Mononuclear cell (primary cell): ENCODE results near the gene UBQLN4. TPM values are rescaled to one million over a fixed set of nuclear protein-coding genes. Genes with fewer than 3 reads are reported as not detected.

Experiments used
- H3K27me3 ChIP-seq: 2 replicates; pipeline ENCODE4 v1.6.0; 2011; ENCODE audit warnings: low read length, control low read depth; ENCODE audit not compliant: insufficient read depth
- H3K4me1 ChIP-seq: 2 replicates; pipeline ENCODE4 v1.5.1; 2011; ENCODE audit warnings: mild to moderate bottlenecking, low read length, control low read depth; ENCODE audit not compliant: insufficient read depth
- H3K4me3 ChIP-seq: 2 replicates; pipeline ENCODE4 v1.5.1; 2011; ENCODE audit warnings: mild to moderate bottlenecking, low read length, moderate library complexity
- H3K9me3 ChIP-seq: 2 replicates; pipeline ENCODE4 v1.5.1; 2011; ENCODE audit warnings: low read depth, mild to moderate bottlenecking, control low read depth, low read length
- total RNA-seq: library from RNA; depleted of rRNA; stranded (reverse); fragments of >200 nt; gene quantifications from one replicate; pipeline ENCODE4 v1.2.3, GENCODE V29; 2012

Gene UBQLN4
- total RNA-seq, 1 donor = 7.1 TPM

DNA sequence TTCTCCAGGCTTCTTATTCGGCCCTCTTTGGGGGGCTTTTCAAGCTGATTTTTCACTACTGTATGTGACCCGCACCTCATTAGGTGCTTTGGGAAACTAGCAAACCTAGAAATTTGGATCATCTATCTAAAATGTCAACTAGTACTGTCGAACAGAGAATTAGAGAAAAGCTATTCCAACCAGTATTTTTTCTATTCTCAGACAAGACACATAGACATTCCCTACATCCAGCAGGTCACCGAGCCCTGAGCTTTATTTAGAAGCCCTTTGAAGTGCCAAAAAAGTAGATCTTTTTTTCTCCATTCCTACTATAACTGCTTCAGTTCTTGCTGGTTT lies 32.5 kb downstream of the UBQLN4 start:
- Histone ChIP-seq H3K4me3 (peak overlapping the region; percentile 76), H3K9me3 (no peaks in the 10 kb centered on the region), H3K4me1 (peaks cover 21% of the 10 kb centered on the region), H3K27me3 (no peaks in the 10 kb centered on the region)

DNA sequence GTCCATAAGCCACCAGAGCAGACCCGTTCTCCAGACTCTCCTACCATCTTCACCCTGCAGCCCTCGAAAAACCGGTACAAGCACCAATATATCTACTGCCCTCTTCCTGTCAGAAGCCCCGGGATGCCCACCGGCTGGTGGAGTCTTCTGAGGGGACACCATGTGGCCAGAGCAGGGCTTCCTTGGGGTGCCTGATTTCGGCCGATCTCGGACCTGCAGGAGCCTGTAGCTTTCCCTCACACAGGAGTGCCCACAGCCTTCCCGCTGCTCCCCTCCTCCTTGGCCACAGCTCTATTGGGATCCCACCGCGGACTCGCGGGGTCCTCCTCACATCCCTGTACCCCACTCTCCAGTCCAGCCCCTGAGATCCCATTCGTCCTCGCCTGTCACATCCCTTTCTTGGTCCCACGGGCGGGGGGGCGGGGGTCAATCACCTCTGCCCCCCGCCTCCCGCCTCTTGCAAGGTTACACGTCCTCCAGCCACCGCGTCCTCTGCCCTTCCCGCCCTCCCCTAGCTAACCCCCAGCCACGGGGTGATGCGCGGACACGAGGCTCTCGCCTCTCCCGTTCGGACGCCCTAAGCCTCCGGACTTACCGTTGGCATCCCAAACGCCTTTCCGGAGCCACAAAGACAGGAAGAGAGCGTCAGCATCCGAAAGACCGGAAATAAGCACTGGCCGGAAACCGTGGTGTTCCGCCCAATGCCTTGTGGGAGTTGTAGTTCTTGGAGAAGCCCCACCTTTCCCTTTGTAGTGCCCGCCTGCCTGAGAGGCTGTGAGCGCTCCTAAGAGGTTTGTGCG lies 33.1 kb downstream of the UBQLN4 start, which contains the start of gene SSR2:
TSS of gene SSR2 (minus strand) at position 659 of the 800 bp plus-strand sequence. CDS start 784 bp downstream, outside the sequence.
- peak within 1 kb of the TSS; percentile 76 for H3K4me3 ChIP-seq
- H3K27me3 ChIP-seq = no peaks in the 10 kb centered on the region
- no peaks in the 10 kb centered on the region for H3K9me3 ChIP-seq
- H3K4me1 ChIP-seq = peaks cover 21% of the 10 kb centered on the region

DNA sequence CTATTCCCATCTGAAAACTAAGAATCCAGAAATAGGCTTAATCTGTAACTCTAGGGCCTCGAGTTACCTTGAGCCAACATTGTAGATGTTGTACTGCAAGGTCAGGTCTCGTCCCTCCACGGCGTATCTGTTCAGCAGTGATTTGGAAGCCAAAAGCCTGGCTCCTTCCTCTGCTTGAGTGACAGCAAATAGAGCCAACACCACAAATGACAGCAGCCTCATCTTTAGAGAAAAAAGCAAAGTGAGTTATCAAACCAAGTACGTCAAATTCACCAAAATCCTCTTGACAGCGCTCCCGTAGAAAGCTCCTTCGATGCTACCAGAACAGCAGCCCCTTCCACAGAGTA lies 33.7 kb downstream of the UBQLN4 start:
- Histone ChIP-seq H3K27me3 (no peaks in the 10 kb centered on the region), H3K9me3 (no peaks in the 10 kb centered on the region), H3K4me3 (peak overlapping the region; percentile 76), H3K4me1 (peaks cover 21% of the 10 kb centered on the region)

DNA sequence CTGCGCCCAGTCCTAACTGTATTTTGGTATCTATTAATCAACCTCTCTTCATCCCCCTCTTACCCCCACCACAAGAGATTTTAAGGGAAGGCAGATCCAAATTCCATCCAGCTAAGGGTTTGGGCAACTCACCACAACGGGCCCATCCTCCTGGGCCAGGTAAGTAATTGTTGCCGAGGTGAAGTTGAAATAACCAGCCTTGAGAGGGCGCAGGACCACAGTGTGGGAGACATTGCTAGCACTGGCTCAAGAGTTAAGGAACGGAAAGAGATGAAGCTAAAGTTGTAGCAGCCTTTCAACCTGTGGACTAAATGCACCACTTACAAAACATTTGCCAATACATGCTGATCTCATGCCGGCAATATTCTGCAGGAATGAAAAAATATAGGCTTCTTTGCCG lies 38.8 kb downstream of the UBQLN4 start:
- Histone ChIP-seq H3K9me3 (no peaks in the 10 kb centered on the region), H3K27me3 (no peaks in the 10 kb centered on the region), H3K4me3 (no peak overlapping the region), H3K4me1 (peaks cover 11% of the 10 kb centered on the region)

DNA sequence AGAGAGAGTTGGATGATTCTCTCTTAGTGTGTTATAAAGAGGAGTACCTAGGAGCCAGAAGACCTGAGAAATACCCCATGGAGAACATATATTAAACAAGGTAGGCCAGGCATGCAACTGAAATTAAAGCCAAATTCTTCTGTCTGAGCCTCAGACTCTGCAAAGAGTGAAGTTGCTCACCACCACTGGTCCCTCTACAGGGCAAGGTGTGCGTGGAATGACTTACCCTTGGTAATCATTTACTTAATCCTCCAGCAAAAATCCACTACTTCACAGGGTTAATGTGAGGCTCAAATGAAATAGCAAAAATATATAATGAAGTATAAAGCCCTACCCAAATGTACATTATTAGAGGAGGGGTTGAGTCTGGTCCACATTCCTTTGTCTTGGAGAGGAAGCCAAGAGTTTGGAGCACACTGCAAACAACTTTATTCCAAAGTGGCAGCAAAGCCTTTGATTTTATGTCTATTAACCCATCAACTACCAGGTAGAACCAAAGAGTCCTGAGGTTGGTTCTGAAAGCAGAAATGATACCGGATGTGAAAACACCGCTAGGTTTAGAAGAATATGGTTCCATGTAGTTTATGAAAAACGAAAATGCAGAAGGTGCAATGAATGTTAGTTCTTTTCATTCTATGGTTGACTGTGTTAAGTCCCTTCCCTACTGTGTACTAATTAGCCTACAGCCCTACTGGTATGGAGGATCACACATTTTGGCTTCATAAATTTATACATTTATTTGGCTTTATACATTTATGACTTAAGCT lies 41.4 kb downstream of the UBQLN4 start:
- H3K27me3 ChIP-seq = no peaks in the 10 kb centered on the region

DNA sequence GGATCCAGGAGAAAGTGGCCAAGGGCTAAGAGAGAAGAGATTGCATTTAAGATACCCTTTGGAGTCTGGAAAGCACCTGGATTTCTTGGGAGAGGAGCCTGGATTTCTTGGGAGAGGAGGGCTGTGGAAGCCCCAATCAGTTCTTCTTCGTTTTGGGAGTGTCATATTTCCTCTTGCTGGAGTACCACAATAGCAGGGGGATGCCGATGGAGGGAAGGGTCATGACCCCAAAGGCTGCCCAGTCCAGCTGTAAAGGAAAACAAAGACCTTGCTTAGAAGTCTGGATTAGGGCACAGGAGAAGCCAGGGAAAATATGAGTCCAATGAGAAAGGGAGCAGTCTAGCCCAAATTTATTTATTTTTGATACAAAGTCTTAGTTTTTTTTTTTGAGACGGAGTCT lies 44.2 kb downstream of the UBQLN4 start:
- H3K4me3 ChIP-seq = no peak overlapping the region
- H3K27me3 ChIP-seq = no peaks in the 10 kb centered on the region
- no peaks in the 10 kb centered on the region for H3K9me3 ChIP-seq
- peaks cover 12% of the 10 kb centered on the region for H3K4me1 ChIP-seq

More for the DNA sequence above, 41.4 kb downstream of the UBQLN4 start:
- H3K9me3 ChIP-seq = no peaks in the 10 kb centered on the region
- no peak overlapping the region for H3K4me3 ChIP-seq
- no peaks in the 10 kb centered on the region for H3K4me1 ChIP-seq

DNA sequence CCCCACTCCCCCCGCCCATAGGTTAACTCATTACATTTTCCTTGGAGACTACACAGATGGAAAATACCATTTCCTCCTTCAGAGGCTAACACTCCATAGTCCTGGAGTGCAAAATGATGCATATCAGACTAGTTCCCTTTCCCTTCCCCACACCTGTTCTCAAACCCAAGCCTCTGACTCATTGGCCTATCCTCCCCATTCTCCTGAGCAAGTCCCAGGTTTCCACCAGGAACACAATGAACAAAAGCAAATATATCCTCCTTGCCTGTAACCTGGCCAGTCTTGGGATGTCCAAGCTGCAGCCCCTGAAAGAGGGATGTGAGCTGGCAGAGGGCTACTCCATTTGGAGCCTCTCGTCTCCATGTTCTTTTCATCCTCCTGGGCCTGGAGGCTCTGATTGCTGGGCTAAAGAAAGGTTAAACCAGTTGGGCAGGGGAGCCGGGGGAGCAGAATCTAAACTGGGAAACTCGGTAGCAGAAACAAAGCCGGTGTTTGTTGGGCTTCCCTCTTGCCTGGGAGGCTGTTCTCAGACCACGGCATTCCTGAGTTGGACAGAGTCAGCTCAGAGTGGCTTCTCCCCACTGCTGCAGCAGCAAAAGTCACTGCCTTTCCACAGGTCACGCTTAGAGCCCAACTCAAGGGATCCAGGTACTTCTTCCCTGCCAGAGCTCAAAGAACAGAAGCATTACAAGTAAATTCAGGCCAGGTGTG lies 46.8 kb downstream of the UBQLN4 start:
- Histone ChIP-seq H3K9me3 (no peaks in the 10 kb centered on the region), H3K4me1 (peaks cover 13% of the 10 kb centered on the region), H3K27me3 (no peaks in the 10 kb centered on the region), H3K4me3 (no peak overlapping the region)

DNA sequence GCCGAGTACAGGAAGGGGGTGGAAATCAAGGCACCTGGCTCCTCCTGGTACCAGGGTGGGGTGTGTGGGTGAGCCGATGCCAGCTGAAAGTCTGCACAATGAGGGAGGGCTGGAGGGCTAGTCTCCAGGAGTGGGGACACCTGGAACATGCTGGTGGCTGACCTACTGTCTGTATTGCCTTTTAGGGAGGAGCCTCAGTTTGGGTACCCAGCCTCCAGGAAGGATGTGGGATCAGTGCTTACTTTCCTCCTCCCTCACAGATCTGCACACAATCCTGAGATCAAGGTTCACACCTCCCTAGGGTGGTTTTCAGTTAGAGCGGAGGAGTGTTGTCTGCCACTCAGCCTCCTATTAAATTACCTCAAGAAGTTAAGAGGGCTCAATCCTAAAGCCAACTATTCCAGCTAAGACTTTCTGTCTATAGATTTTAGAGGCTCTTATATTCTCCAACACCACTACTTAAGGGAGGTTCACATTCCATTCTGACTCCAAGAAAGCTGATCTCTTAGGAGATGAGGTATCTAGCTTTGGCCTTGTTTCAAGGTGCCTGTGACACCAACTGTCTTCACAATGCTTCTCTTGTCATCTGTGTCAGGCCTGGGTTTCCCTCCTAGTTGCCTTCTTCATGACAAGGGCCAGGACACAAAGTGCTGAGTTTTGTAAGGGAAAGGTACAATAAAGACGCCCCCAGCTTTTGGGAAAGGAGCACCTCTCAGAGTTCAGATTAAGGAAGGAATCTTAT lies 48.6 kb downstream of the UBQLN4 start:
- Histone ChIP-seq H3K9me3 (no peaks in the 10 kb centered on the region), H3K27me3 (no peaks in the 10 kb centered on the region), H3K4me1 (peaks cover 13% of the 10 kb centered on the region), H3K4me3 (no peak overlapping the region)

DNA sequence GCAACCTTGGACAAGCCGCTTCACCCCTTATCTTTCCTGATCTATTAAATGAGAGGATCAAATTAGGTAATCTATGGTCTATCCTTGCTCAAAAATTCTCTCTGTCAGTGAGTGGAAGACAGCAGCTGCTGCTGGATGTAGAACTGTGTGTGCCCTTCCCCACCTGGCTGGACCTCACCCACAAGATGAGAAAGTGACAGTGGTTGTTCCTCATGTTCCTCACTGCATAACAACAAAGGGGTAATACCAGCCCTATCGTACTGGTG lies 49.7 kb downstream of the UBQLN4 start:
- H3K27me3 ChIP-seq = no peaks in the 10 kb centered on the region
- no peaks in the 10 kb centered on the region for H3K9me3 ChIP-seq
- no peak overlapping the region for H3K4me3 ChIP-seq
- H3K4me1 ChIP-seq = peaks cover 13% of the 10 kb centered on the region

DNA sequence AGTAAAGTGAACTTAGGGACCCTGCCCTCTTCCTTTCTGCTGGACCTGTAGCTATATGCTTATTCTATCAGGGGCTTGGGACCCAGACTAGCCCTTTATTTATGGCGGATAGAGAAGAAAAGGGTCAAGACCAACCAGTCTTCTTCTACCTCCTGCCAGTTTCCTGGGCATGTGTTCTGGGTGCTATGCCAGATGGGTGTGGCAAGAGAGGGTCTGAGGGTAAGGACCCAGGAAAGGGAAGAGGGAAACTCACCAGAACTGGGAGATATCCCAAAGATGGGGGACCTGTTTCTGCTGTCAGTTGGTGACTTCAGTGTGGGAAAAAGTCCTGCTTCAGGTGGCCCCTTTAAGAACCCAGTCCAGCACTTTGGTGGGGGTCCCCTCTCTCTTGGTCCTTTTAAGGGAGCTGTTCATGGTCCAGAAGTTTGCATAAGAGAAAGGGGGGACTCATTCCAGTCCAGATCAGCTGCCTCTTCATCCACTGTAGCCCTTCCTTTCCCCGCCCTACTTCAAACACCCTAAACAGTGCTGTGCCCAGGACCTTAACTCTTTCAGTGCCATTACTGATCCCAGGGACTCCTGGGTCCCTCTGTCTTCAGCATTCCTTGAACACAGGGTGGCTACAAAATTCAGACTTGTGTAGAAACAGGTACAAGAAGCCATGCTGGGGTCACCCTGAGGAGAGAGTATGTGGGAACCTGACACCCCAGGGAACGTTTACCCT lies 51.2 kb downstream of the UBQLN4 start:
- no peaks in the 10 kb centered on the region for H3K27me3 ChIP-seq
- peaks cover 13% of the 10 kb centered on the region for H3K4me1 ChIP-seq
- H3K9me3 ChIP-seq = no peaks in the 10 kb centered on the region
- H3K4me3 ChIP-seq = no peak overlapping the region

DNA sequence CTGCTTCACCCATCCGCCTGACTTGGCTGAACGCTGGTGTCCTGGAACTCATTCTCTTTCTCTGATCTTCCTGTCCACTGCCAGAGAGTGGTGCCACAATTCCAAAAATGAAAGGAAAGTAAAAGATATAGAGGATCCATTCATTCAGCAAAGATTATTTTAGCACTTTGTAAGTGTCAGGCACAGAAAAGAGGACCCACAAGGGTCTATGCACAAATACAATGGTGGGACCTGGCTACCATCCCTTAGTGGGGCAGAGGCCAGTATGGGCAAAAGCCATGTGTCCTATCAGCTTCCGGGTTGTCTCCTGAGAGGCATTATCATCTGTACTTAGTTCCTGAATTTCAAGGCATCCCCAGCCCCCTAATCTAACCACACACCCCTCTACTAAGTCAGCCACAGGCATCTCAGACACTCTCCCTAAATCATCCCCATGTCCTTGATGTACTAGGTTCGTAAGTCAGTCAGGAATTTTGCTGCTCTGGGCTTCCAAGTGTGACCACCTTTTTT lies 51.9 kb downstream of the UBQLN4 start:
- H3K4me1 ChIP-seq = peaks cover 13% of the 10 kb centered on the region
- no peaks in the 10 kb centered on the region for H3K27me3 ChIP-seq
- no peak overlapping the region for H3K4me3 ChIP-seq
- no peaks in the 10 kb centered on the region for H3K9me3 ChIP-seq

DNA sequence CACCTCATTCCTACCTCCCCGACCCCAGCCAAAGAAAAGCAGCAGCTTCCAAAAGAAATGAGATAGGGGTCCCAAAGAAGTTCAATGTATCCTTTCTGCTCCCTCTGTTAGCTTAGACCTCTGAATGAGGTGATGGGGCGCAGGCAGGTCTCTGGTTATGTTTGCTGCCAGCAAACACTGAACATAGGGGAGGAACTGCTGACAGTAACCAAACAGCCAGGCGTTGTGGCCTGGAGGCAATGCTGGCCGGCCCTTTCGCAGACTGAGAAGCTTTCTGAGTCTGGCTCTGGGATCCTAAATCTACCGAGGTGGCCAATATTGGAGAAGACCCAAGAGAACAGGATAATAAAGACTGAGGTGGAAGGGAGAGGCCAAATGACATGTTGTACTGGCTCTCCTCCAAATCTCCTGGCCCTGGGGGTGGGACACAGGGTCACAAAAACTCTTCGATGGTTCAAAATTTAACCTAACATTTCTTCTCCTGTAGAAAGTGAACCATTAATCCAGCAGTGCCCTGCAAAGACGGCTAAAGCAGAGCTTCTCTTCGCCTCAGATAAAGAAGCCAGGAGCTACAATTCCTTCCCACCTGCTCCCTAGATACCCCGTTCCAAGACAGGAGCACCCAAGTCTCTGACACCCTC lies 52.5 kb downstream of the UBQLN4 start:
- H3K4me3 ChIP-seq = no peak overlapping the region
- no peaks in the 10 kb centered on the region for H3K27me3 ChIP-seq
- no peaks in the 10 kb centered on the region for H3K9me3 ChIP-seq
- peaks cover 13% of the 10 kb centered on the region for H3K4me1 ChIP-seq

DNA sequence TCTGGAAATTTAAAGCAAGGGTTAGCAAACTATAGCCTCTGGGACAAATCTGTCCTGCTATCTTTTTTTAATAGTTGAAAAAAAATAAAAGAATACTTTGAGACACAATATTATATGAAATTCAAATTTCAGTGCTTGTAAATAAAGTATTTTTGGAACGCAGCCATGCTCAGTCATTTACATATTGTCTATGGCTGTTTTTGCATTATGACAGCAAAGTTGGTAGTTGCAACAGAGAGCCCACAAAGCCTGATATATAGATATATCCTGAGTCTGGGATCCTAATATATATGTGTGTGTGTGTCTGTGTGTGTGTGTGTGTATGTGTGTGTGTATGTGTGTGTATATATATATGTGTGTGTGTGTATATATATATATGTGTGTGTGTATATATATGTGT lies 53.6 kb downstream of the UBQLN4 start:
- Histone ChIP-seq H3K27me3 (no peaks in the 10 kb centered on the region), H3K4me1 (peaks cover 6% of the 10 kb centered on the region), H3K9me3 (no peaks in the 10 kb centered on the region), H3K4me3 (no peak overlapping the region)

DNA sequence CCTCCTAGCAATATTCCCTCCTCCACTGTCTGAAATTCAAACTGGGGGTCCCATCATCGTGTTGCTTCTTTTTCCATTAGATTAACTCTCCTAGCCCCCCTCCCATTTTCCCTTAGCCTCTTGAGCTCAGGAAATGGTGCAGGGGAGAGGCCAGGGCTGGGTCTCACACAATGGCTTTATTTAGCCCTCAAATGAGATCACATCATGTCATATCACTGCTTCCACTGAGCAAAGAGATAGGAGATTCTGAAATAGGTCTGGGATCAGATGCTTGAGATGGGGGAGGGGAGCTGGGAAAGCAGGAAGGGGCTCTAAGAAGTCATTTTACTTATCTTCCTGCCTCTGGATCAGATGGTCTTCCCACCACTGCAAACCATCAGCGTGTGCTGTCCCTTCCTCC lies 57.4 kb downstream of the UBQLN4 start:
- H3K4me1 ChIP-seq = peaks cover 8% of the 10 kb centered on the region
- H3K9me3 ChIP-seq = no peaks in the 10 kb centered on the region
- no peak overlapping the region for H3K4me3 ChIP-seq
- H3K27me3 ChIP-seq = no peaks in the 10 kb centered on the region
